ACC112 (cell line): ENCODE data around the gene CACNA2D4.

Source experiments
- H2AFZ ChIP-seq: fragments of 200-600 bp; sonication (generic); one replicate; pipeline ENCODE4 v1.6.0; 2017; ENCODE audit warnings: antibody characterized with exemption, low read length; ENCODE audit not compliant: unreplicated experiment
- H3K27ac ChIP-seq: fragments of 200-600 bp; sonication (generic); 2 replicates; pipeline ENCODE4 v1.5.1; 2014; ENCODE audit warnings: low read depth, mild to moderate bottlenecking, antibody characterized with exemption, low read length, moderate library complexity
- H3K27me3 ChIP-seq: fragments of 200-600 bp; sonication (generic); 2 replicates; pipeline ENCODE4 v1.6.1; 2014; ENCODE audit warnings: mild to moderate bottlenecking, antibody characterized with exemption, low read length, moderate library complexity, mixed read lengths; ENCODE audit not compliant: insufficient read depth
- H3K36me3 ChIP-seq: fragments of 200-600 bp; sonication (generic); 2 replicates; pipeline ENCODE4 v1.6.1; 2016; ENCODE audit warnings: mild to moderate bottlenecking, antibody characterized with exemption, low read length, moderate library complexity, mixed read lengths; ENCODE audit not compliant: insufficient read depth
- H3K4me1 ChIP-seq: fragments of 200-600 bp; sonication (generic); one replicate; pipeline ENCODE4 v1.6.1; 2016; ENCODE audit warnings: low read length, mixed read lengths; ENCODE audit not compliant: insufficient read depth, unreplicated experiment, control insufficient read depth
- H3K4me3 ChIP-seq: fragments of 200-600 bp; sonication (generic); 2 replicates; pipeline ENCODE4 v1.5.1; 2014; ENCODE audit warnings: mild to moderate bottlenecking, low read depth, low read length
- H3K79me2 ChIP-seq: fragments of 200-600 bp; sonication (generic); one replicate; pipeline ENCODE4 v1.6.0; 2016; ENCODE audit warnings: low read length; ENCODE audit not compliant: control insufficient read depth, unreplicated experiment, insufficient read depth

Gene CACNA2D4

DNA sequence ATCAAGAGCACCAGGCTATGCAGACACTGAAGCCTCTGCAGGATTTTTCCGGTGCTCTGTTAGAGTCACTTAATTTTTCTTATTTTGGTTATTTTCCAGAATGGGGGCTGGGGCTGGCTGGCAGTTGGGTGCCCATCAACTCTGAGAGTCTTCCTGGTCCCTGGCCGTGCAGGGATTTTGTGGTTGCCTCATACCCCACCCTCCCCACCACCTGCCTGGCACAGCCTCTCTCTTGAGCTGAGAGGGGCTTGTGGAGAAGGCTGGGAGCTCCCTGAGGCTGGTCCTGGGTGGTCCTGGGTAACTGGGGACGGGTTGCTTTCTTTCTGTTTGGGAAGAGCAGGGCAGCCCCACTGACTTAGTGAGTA lies 74.8 kb downstream of the CACNA2D4 start:
- peaks cover 82% of the 10 kb centered on the region for H3K27me3 ChIP-seq
- H3K27ac ChIP-seq, result no peak overlapping the region
- no peak overlapping the region for H3K4me3 ChIP-seq
- no peaks in the 10 kb centered on the region for H3K4me1 ChIP-seq
- H2AFZ ChIP-seq, result no peak overlapping the region
- no peaks in the 10 kb centered on the region for H3K36me3 ChIP-seq
- H3K79me2 ChIP-seq, result no peaks in the 10 kb centered on the region

GRCh38 chr12:1842905-1843640 lies 75.4 kb downstream of the CACNA2D4 start:
- no peaks in the 10 kb centered on the region for H3K79me2 ChIP-seq
- peaks cover 83% of the 10 kb centered on the region for H3K27me3 ChIP-seq
- H3K27ac ChIP-seq, result no peak overlapping the region
- H3K4me1 ChIP-seq, result no peaks in the 10 kb centered on the region
- H3K36me3 ChIP-seq, result no peaks in the 10 kb centered on the region
- H2AFZ ChIP-seq, result no peak overlapping the region
- no peak overlapping the region for H3K4me3 ChIP-seq

- no peaks in the 10 kb centered on the region for H3K36me3 ChIP-seq
- H3K4me3 ChIP-seq, result no peak overlapping the region
- no peaks in the 10 kb centered on the region for H3K4me1 ChIP-seq
- peaks cover 80% of the 10 kb centered on the region for H3K27me3 ChIP-seq
- no peaks in the 10 kb centered on the region for H3K79me2 ChIP-seq
- no peak overlapping the region for H2AFZ ChIP-seq
- no peak overlapping the region for H3K27ac ChIP-seq
These were observed 76.1 kb downstream of the CACNA2D4 start for GRCh38 chr12:1842183-1842904.

GRCh38 chr12:1841586-1842182 lies 76.8 kb downstream of the CACNA2D4 start:
- Histone ChIP-seq H3K27me3 (peaks cover 74% of the 10 kb centered on the region), H2AFZ (no peak overlapping the region), H3K4me1 (no peaks in the 10 kb centered on the region), H3K4me3 (no peak overlapping the region), H3K79me2 (no peaks in the 10 kb centered on the region), H3K36me3 (no peaks in the 10 kb centered on the region), H3K27ac (no peak overlapping the region)

DNA sequence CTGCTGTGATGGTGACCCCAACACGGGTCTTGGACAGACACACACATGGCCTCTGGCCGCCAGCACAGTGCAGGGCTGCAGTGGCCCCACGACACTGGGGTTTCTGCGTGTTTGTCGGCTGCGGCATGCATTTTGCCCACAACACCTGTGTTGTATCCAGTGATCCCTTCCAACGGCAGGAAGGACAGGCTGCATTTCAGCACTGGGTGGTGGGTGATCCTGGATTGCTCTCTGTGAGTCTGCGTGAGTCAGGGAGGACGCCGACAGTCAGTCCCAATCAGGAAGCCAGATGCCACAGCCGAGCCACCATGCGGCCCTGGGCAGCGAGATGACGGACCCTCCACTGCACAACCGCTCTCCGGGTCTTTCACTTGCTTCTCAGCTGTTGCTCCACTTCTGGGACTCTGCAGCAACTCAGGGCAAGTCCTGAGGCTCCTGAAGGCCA lies 77.4 kb downstream of the CACNA2D4 start:
- Histone ChIP-seq H3K27ac (no peak overlapping the region), H3K27me3 (peaks cover 70% of the 10 kb centered on the region), H2AFZ (no peak overlapping the region), H3K36me3 (no peaks in the 10 kb centered on the region), H3K4me3 (no peak overlapping the region), H3K79me2 (no peaks in the 10 kb centered on the region), H3K4me1 (no peaks in the 10 kb centered on the region)

- Histone ChIP-seq H3K27me3 (peaks cover 70% of the 10 kb centered on the region), H3K36me3 (no peaks in the 10 kb centered on the region), H3K4me3 (no peak overlapping the region), H3K27ac (no peak overlapping the region), H3K79me2 (no peaks in the 10 kb centered on the region), H2AFZ (no peak overlapping the region), H3K4me1 (no peaks in the 10 kb centered on the region)
These were observed 78.2 kb downstream of the CACNA2D4 start for GRCh38 chr12:1839956-1840951.

DNA sequence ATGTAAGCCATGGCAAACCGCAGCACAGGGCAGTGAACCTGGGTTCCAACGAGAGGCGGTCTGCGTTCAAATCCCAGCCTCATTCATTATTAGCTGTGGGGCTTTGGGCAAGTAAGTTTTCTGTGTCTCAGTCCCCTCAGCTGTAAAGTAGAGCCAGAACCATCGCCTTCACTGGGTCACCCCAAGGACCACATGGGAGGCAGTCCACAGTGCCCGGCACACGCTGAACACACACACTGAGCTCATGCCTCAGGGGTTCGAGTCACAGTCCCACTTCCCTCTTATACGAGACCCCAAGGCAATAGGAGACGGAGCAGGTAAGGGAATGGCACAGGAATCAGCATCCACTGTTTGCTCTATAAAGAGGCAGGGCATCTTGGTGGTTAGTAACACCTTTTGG lies 79.0 kb downstream of the CACNA2D4 start:
- Histone ChIP-seq H3K36me3 (no peaks in the 10 kb centered on the region), H3K4me1 (no peaks in the 10 kb centered on the region), H3K27ac (no peak overlapping the region), H2AFZ (no peak overlapping the region), H3K27me3 (peaks cover 70% of the 10 kb centered on the region), H3K4me3 (no peak overlapping the region), H3K79me2 (no peaks in the 10 kb centered on the region)

DNA sequence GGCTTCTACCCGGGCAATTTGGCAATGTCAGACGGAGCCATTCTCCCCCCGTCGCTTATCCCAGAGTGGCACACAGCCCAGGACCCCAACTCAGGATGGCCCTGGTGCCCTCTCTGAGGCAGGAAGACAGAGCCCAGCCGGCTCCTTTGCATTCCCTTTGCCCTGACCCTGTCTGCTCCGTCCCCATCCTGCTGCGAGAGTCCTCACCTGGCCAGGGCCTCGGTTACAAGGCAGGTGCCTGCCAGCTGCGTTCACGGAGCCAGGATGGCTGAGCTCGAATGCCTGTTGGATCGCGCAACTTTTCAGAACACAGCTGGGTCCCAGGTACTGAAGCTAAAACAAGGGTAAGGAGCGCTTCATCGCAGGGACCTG lies 79.5 kb downstream of the CACNA2D4 start:
- no peaks in the 10 kb centered on the region for H3K79me2 ChIP-seq
- no peaks in the 10 kb centered on the region for H3K36me3 ChIP-seq
- no peaks in the 10 kb centered on the region for H3K4me1 ChIP-seq
- no peak overlapping the region for H2AFZ ChIP-seq
- no peak overlapping the region for H3K4me3 ChIP-seq
- no peak overlapping the region for H3K27ac ChIP-seq
- H3K27me3 ChIP-seq, result peaks cover 70% of the 10 kb centered on the region

DNA sequence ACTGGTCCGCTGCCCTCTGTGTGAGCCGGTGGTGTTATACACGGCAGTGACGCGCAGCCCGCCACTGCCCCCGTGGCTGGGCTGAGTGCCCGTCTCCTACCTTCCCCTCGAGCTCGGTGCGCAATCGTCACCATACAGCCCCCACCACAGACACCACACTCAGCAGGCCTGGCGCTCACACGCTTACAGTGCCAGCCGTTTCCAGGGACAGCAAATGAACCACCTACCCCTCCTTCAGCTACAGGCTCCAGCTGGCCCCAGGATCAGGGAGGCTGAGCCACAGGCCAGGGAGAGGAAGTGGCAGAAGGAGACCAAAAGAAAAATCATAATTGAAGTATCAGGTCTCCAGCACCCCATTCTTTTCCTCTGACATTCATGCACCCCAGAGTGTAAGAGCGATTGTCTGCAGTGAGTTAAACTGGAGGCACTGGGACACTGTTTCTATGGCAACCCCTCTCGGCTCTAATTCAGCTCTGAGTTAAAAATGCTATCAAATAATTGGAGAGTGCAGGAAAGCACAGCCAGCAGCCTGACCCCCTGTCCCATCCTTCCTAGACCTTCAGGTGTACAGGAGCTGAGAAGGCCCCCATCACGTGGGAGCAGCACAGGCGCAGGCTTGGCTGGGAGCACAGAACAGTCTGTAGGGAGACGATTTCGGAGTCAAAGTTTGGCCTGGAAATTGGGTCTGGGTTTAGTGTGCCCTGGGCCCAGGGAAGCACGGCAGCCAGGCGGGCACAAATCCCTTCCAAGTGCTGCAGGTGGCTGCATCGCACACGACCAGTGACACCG lies 80.1 kb downstream of the CACNA2D4 start:
- Histone ChIP-seq H3K4me1 (no peaks in the 10 kb centered on the region), H3K36me3 (no peaks in the 10 kb centered on the region), H3K27me3 (peaks cover 71% of the 10 kb centered on the region), H3K4me3 (no peak overlapping the region), H2AFZ (no peak overlapping the region), H3K27ac (no peak overlapping the region), H3K79me2 (no peaks in the 10 kb centered on the region)
